Measurements from ENCODE around the gene MAPKBP1. TPM values are rescaled to one million over a fixed set of nuclear protein-coding genes. Genes with fewer than 3 reads are reported as not detected.
"Not testable (repeated sequence)": the region's sequence is repeated elsewhere in the genome, so short reads cannot be mapped to it uniquely, and the experiment has no call there.

The MAPKBP1 gene
- total and polyA plus RNA-seq, 2 of the 4 experiments (the other 2 are of a cell fraction), result 12.5 to 15.3 TPM

DNA sequence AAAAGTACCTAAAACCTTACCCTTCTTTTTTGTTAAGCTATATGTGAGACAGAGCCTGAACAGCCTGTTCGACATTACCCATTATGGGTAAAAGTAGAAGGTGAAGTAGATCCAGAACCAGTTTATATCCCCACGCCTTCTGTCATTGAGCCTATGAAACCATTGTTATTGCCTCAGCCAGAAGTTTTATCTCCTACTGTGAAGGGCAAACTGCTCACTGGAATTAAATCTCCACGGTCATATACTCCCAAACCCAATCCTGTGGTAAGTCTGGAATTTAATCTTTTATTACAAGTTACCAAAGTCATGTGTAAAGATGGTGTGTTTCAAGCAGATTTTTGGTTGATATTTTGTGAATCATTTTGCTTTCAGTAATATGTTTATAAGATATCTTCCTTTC lies 47.1 kb upstream of the MAPKBP1 start (continued):
- TF ChIP-seq, protein P1, sequence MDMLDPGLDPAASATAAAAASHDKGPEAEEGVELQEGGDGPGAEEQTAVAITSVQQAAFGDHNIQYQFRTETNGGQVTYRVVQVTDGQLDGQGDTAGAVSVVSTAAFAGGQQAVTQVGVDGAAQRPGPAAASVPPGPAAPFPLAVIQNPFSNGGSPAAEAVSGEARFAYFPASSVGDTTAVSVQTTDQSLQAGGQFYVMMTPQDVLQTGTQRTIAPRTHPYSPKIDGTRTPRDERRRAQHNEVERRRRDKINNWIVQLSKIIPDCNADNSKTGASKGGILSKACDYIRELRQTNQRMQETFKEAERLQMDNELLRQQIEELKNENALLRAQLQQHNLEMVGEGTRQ (IDR thresholded peaks at IDR 0.05; ENCODE audit: low read depth, low read length), result no peak
- TF ChIP-seq RAD21 (IDR thresholded peaks at IDR 0.05; ENCODE audit: low read length), result no peak
- TF ChIP-seq CHD1 (IDR thresholded peaks at IDR 0.05; ENCODE audit: low read depth, low read length), result no peak
- TF ChIP-seq RCOR1 (IDR thresholded peaks at IDR 0.05; ENCODE audit: insufficient replicate concordance, low read length), result no peak

DNA sequence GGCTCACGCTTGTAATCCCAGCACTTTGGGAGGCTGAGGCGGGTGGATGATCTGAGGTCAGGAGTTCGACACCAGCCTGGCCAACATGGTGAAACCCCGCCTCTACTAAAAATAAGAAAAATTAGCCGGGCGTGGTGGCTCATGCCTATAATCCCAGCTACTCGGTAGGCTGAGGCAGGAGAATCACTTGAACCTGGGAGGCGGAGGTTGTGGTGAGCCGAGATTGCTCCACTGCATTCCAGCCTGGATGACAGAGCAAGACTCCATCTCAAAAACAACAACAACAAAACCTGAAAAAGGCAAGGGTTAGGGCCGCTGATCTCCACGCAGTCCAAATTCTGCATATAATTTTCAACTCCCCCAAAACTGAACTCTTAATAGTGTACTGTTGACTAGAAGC lies 46.2 kb upstream of the MAPKBP1 start:
- H2AK5ac ChIP-seq (ENCODE audit: low read depth, low read length); H3K56ac ChIP-seq (ENCODE audit: extremely low read depth, insufficient read depth, low read length); H2BK120ac ChIP-seq (ENCODE audit: low read depth, low read length); H3K14ac ChIP-seq (replicated peaks; ENCODE audit: low read depth, low read length); H3K23ac ChIP-seq (ENCODE audit: low read depth, low read length); in situ Hi-C loops (cut with MboI; ENCODE audit: low sequenced_read_pairs); CTCF ChIA-PET; H3K18ac ChIP-seq (ENCODE audit: low read depth, low read length); H3K36me3 ChIP-seq (ENCODE audit: control insufficient read depth, insufficient read depth, low read length); H3K9me1 ChIP-seq (ENCODE audit: insufficient read depth, low read length); intact Hi-C loops (cut with micrococcal nuclease); H2AFZ ChIP-seq (replicated peaks; ENCODE audit: low read length, poor library complexity); H2BK5ac ChIP-seq (ENCODE audit: low read depth, low read length, poor library complexity, severe bottlenecking); DNase-seq; dilution Hi-C loops (cut with HindIII; ENCODE audit: low sequenced_read_pairs, unreplicated experiment); H2AK9ac ChIP-seq (replicated peaks; ENCODE audit: low read depth, low read length, poor library complexity); H3K4me1 ChIP-seq (ENCODE audit: control insufficient read depth, insufficient read depth, low read length); H3K4ac ChIP-seq (ENCODE audit: low read depth, low read length); H4K5ac ChIP-seq (ENCODE audit: low read depth, low read length); H3K9ac ChIP-seq (ENCODE audit: low read depth, low read length); H3K4me2 ChIP-seq (ENCODE audit: low read depth, low read length); BruUV-seq (replicated peaks); H2BK20ac ChIP-seq (ENCODE audit: low read depth, low read length); H3K9me3 ChIP-seq (ENCODE audit: control insufficient read depth, insufficient read depth, low read length); ATAC-seq (ENCODE audit: low read depth); H4K8ac ChIP-seq (ENCODE audit: low read depth in 2 of 2, low read length in 2 of 2); H3K27ac ChIP-seq (ENCODE audit: insufficient read depth, low read length); H4K20me1 ChIP-seq (ENCODE audit: insufficient read depth, low read length); H2BK15ac ChIP-seq (ENCODE audit: low read depth, low read length); H3K4me3 ChIP-seq (ENCODE audit: insufficient read depth, low read depth, low read length); POLR2A ChIA-PET (ENCODE audit: unreplicated experiment); H4K91ac ChIP-seq (ENCODE audit: insufficient read depth, low read depth, low read length); H3K27me3 ChIP-seq (ENCODE audit: control insufficient read depth, insufficient read depth, low read length): not testable (repeated sequence)
- H3K79me1 ChIP-seq (ENCODE audit: low read depth in 1 of 2, low read length in 2 of 2), result peaks cover 7 to 29% of the 10 kb centered on the region in 2 experiments; a peak in 3 of 4 replicates
- 96% methylated on average over 4 of the region's 11 CpGs; no CpG with 5 or more reads in 1 of the 2 experiments for WGBS, 2 experiments (ENCODE audit: extremely low coverage in 2 of 2, insufficient read length in 1 of 2)
